HPDE6-E6E7 (cell line): Measurements from ENCODE around the gene YARS1.

Experiments
- DNase-seq: peaks from one replicate; pipeline ENCODE4 v3.0.0; 2011; ENCODE audit warnings: missing footprints; ENCODE audit errors: extremely low spot score

Gene YARS1

DNA sequence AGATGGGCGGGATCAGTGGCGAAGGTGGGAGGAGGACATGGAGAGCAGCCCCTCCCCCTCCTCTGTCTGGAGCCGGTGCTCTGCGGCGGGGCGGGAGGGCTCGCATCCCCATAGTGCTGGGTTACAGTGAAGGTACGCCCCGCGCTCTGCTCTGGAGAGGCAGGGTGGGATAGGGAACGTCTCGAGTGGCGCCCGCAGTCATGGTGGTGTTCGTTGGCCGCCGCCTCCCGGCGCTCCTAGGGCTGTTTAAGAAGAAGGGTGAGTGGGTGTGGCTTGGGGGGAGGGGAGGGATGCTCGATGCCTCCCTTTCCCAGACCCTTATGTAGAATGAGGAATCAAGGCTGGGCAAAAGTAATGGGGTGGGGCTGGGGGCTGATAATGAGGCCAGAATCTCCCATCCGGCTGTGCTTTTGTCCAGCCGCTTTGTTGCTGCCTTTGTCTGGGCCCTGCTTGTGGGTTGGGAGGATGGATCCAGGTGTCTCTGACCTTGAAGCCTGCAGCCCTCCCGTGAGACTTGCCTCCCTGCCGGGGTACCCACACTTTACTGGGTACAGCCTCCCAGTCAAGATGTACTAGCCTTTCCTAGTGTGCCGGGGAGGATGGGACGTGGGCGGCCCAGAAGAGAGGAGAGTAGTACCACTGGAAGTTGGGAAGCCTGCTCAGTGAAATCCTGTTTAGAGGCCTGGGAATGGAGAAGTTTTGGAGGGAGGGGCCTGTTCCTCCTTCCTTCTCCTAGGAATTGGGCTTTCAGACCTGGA, 51.4 kb downstream of the YARS1 start:
- DNase-seq = no peak

GRCh38 chr1:32764826-32765569, 52.2 kb downstream of the YARS1 start:
- no peak for DNase-seq

GRCh38 chr1:32763221-32763620, 53.9 kb downstream of the YARS1 start:
- no peak for DNase-seq

GRCh38 chr1:32761936-32762335, 55.2 kb downstream of the YARS1 start:
- DNase-seq = no peak

GRCh38 chr1:32761253-32761877, 55.8 kb downstream of the YARS1 start:
- peak; percentile 80 for DNase-seq

DNA sequence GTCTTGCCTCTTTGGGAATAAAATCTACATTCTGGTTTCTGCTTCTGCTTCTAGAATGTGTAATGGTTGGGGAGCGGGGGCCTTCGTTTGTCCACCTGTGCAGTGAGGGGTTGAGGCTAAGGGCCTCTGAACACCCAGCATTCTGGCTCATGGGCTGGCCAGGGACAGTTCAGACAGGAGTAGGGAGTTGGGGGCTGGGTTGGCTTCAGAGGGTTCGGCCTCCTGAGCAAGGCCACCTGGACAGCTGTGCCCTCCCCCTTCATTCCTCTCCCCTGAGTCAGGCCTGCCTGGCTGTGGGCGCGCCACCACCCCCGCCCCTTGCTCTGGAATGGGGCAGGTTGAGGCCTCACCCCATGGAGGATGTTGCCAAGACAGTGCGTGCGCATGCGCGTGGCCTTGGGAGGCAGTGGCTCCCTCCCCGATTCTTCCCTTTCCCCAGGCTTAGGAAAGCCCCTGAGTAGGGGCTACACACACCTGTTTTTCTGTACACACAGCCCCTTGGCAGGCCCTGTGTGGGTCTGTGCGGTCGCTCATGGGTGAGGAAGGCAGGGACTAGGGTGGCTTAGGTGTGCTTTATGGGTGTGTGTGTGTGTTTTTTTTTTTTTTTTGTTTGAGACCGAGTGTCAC, 57.0 kb downstream of the YARS1 start:
- DNase-seq = peak; percentile 91

- peak; percentile 66 for DNase-seq
Measured at GRCh38 chr1:32759521-32759981, 57.6 kb downstream of the YARS1 start.

DNA sequence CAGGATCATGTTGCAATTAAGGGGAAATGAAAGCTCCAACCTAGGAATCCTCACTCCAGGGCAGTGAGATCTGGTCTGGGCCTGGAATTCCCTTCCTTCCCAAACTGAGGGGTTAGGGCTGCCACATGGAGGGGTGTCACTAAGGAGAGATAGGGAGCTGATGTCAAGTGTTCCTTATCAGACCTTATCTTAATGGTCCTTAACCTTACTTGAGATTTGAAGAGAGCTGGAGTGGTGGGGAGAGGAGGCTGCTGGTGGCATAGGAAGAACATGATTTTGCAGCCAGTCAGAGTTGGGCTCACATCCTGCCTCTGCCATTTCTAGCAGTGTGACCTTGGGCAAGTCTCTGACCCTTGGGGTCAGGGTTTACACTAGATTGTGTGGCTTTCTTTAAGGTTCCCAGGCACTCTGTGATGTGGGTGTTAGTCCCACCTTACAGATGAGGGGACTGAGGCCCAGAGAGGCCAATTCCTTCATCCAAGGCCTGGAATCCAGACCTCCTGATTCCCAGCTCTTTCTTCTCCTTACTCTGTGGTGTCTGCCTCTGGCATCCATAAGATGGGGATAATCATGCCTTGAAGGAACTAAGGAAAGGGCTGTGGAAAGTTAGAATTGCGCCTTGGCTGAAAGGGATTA, 58.2 kb downstream of the YARS1 start:
- no peak for DNase-seq

DNA sequence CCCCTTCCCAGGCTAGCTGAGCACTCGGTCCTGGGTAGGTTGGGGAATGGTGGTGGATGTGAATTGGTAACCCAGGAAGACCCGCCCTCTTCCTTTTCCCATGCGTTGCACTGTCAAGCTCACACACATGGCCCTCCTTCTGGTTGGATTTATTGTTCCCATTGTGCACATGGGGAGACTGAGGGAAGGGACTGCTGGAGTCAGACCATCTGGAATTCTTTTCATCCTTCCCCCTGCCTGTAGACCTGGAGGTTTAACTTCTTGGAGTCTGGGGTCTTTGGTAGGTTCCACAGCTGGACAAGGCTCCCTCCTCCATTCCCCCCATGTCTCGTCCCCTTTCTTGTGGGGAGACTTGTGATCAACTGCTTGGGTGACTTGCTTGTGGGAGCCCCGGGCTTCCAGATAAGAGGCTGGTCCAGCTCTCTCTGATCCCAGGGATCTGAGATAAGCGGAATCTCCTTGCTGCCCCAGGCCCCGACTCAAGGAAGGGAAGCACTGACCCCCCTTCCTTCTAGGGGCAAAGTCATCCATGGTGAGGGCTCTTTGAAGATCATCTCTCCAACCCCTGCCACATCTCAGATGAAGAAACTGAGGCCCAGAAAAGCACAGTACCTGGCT, 58.9 kb downstream of the YARS1 start:
- DNase-seq = no peak

- no peak for DNase-seq
Measured at GRCh38 chr1:32757213-32757895, 59.8 kb downstream of the YARS1 start.

GRCh38 chr1:32755810-32756159, 61.4 kb downstream of the YARS1 start:
- DNase-seq = no peak

GRCh38 chr1:32755098-32755809, 61.9 kb downstream of the YARS1 start:
- no peak for DNase-seq

GRCh38 chr1:32754317-32755097, 62.7 kb downstream of the YARS1 start:
- DNase-seq = no peak

DNA sequence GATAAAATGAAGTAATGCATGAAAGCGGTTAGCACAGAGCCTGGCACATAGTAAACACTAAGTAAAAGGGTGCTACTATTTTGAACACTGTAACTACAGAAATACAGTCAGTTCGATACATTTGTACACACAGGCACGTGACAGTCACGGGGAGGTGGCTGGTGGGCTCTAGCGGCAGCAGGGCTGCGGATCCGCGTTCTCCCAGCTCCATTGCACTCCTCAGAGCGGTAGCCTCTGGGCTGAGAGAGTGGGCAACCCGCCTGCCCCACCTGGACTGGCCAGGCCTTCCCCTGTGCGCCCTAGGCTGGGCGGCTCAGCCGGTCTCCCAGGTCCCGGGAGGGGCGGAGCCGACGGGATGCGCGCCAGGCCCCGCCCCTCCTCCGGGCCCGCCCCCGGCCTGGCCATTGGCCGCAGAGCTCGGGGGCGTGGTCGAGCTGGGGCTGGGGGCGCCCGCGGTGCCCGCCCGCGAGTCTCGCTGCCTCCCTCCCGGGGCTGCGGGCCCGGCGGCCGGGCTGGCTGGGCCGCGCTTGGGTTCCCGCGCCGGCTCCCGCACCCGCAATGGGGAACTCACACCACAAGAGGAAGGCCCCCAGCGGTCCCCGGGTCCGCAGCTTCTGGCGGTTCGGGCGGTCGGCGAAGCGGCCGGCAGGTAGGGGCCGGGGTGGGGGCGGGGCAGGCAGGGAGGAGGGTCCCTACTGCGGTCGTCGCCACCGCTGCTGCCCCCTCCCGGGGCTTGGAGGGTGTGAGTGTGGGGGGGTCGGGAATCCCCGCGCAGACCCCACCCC, 63.4 kb downstream of the YARS1 start:
- DNase-seq = peak; percentile 93

GRCh38 chr1:32749771-32750170, 67.4 kb downstream of the YARS1 start:
- DNase-seq = no peak

- no peak for DNase-seq
Measured at GRCh38 chr1:32749332-32749731, 67.8 kb downstream of the YARS1 start.

GRCh38 chr1:32748926-32749325, 68.2 kb downstream of the YARS1 start:
- DNase-seq = no peak

GRCh38 chr1:32748348-32748747, 68.8 kb downstream of the YARS1 start:
- no peak for DNase-seq

DNA sequence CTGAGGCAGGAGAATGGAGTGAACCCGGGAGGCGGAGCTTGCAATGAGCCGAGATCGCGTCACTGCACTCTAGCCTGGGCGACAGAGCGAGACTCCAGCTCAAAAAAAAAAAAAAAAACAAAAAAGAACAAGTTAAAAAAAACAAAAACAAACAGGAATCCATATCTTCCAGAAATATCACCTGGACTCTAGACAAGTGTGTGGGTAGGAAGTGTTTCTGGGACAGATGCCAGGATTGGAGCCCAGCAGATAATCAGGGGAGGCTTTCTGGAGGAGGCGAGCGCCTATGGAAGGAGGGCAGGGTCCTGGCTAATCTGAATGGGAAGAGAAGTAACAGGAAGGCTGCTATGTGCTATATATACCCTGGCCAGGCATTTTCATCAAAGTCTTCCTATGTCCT, 71.0 kb downstream of the YARS1 start:
- DNase-seq = no peak
